Measurements from ENCODE around the gene GDPD5. TPM values are rescaled to one million over a fixed set of nuclear protein-coding genes. Genes with fewer than 3 reads are reported as not detected.

Gene GDPD5
- total and polyA plus RNA-seq, 10 of the 15 experiments (the other 5 are each of a cell fraction or from before 2014, with no cell fraction given), result 0.10 to 30.0 (median 6.7) TPM

DNA sequence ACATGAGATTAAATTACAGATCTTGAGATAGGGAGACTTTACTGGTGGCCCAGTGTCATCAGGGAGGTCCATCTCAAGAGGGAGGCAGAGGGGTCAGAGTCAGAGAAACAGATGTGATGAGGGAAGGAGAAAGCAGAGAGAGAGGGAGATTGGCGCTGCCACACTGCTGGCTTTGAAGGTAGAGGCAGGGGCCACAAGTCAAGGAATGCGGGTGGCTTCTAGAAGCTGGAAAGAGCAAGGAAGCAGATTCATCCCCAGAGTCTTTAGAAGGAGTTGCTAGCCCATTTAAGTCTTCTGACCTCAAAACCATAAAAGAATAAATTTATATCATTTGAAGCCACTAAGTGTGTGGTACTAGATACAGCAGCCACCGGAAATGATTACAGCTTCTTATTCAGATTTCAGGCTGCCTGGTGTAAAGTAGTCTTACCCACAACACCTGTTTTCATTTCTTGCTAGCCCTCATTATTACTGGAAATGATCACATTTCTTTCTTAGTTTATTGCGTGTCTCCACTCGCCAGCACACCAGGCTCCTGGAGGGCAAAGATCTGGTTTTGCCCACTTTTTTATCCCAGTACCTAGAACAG lies 23.7 kb upstream of the GDPD5 start:
- CTCF ChIA-PET, result interaction anchor here (1.0 to 1.2 kb wide), 3 partner anchors 27 to 161 kb away, joined by 3 to 5 read pairs (median 4); no protein-coding TSS in a partner anchor
- BruUV-seq (replicated peaks), result no TSS peak
- no peaks in the 10 kb centered on the region for H4K20me1 ChIP-seq (ENCODE audit: control insufficient read depth, insufficient read depth)
- H3K27ac ChIP-seq (ENCODE audit: control insufficient read depth, insufficient read depth), result no peak overlapping the region
- SMC1A ChIA-PET (ENCODE audit: uncharacterized antibody, unreplicated experiment), result interaction anchor here (0.6 kb wide), 1 partner anchor 751 kb away, joined by 3 read pairs; no protein-coding TSS in a partner anchor
- in situ Hi-C loops (cut with MboI) (no loop called here), intact Hi-C loops (cut with micrococcal nuclease; ENCODE audit: unreplicated experiment) (loop anchor here (5.0 kb wide), 1 partner anchor 158 kb away; no protein-coding TSS in a partner anchor)
- no peaks in the 10 kb centered on the region; a peak in 1 of 4 replicates for H3K27me3 ChIP-seq (replicated peaks in 1 of 2; ENCODE audit: control insufficient read depth in 2 of 2, insufficient read depth in 2 of 2, low read length in 1 of 2)
- ATAC-seq, result 0 out of 3 replicates have a peak, but pooled peaks have one; percentile 16
- H2AFZ ChIP-seq (ENCODE audit: control insufficient read depth, low read depth, low read length), result no peak overlapping the region
- no peak for TF ChIP-seq IKZF1 (conservative IDR thresholded peaks at IDR 0.05)
- no peak for TF ChIP-seq MEF2B (IDR thresholded peaks at IDR 0.05; ENCODE audit: partially characterized antibody, poor library complexity, severe bottlenecking)
- TF ChIP-seq, protein P1, sequence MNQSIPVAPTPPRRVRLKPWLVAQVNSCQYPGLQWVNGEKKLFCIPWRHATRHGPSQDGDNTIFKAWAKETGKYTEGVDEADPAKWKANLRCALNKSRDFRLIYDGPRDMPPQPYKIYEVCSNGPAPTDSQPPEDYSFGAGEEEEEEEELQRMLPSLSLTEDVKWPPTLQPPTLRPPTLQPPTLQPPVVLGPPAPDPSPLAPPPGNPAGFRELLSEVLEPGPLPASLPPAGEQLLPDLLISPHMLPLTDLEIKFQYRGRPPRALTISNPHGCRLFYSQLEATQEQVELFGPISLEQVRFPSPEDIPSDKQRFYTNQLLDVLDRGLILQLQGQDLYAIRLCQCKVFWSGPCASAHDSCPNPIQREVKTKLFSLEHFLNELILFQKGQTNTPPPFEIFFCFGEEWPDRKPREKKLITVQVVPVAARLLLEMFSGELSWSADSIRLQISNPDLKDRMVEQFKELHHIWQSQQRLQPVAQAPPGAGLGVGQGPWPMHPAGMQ (IDR thresholded peaks at IDR 0.05; ENCODE audit: borderline replicate concordance), result no peak
- TF ChIP-seq LARP7 (IDR thresholded peaks at IDR 0.05), result no peak
- WGBS (ENCODE audit: insufficient coverage, insufficient replicate concordance, low lambda C conversion rate, missing lambda C conversion rate), result 80% methylated on average over 5 of the region's 5 CpGs
- no peak overlapping the region for H3K9ac ChIP-seq (ENCODE audit: control insufficient read depth, insufficient read depth, low read length)
- no peaks in the 10 kb centered on the region for H3K79me2 ChIP-seq (ENCODE audit: control insufficient read depth, insufficient read depth, low read length)
- H3K9me3 ChIP-seq (replicated peaks; ENCODE audit: control insufficient read depth, insufficient read depth, low read length), result no peaks in the 10 kb centered on the region
- DNase-seq (ENCODE audit: low read depth, low spot score), result no peak
- H3K36me3 ChIP-seq (ENCODE audit: control insufficient read depth in 2 of 2, insufficient read depth in 2 of 2, low read length in 1 of 2), result no peaks in the 10 kb centered on the region
- POLR2A ChIA-PET, result no interaction called here
- no peak overlapping the region for H3K4me2 ChIP-seq (ENCODE audit: control insufficient read depth, insufficient read depth)
- RAD21 ChIA-PET (ENCODE audit: unreplicated experiment), result no interaction called here
- H3K4me3 ChIP-seq, result no peak overlapping the region
- no peaks in the 10 kb centered on the region for H3K4me1 ChIP-seq (ENCODE audit: control insufficient read depth, insufficient read depth, low read length)
- no peak for FAIRE-seq
